Hindlimb muscle (tissue), 1 donor: Measurements from ENCODE around the gene KCNK3. TPM values are rescaled to one million over a fixed set of nuclear protein-coding genes. Genes with fewer than 3 reads are reported as not detected.

Source experiments
- DNase-seq: peaks from one replicate; pipeline ENCODE4 v3.0.0-alpha.2; 2013
- polyA plus RNA-seq: library from polyadenylated mRNA; unstranded; fragments of 120-200 nt; gene quantifications from one replicate; pipeline ENCODE4 v1.2.1, GENCODE V29; 2013; ENCODE audit not compliant: insufficient read length

KCNK3 gene
- polyA plus RNA-seq, 1 donor = 1.5 TPM

- DNase-seq = no peak
Observed at GRCh38 chr2:26691881-26692278, 642 bp upstream of the KCNK3 start.

GRCh38 chr2:26692897-26693849 lies 651 bp downstream of the KCNK3 start:
- DNase-seq = no peak

DNA sequence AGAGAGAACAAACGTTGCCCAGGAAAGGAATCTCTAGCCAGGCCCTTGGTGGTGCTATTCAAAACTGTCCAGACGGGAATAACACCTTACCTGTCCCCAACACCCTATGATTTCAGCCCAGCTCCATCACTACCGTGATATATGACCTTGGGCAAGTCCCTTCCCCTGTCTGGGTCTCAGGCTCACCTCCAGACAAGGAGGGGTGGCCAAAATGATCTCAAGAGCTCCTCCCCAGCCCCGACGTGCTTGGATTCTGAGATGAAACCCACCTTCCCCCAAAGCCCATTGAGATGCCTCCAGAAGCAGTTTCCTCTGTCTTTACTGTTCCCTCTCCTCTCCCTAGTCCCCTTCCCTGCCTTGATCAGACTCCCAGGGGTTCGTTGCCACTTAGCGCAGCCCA lies 1.5 kb downstream of the KCNK3 start:
- no peak for DNase-seq

DNA sequence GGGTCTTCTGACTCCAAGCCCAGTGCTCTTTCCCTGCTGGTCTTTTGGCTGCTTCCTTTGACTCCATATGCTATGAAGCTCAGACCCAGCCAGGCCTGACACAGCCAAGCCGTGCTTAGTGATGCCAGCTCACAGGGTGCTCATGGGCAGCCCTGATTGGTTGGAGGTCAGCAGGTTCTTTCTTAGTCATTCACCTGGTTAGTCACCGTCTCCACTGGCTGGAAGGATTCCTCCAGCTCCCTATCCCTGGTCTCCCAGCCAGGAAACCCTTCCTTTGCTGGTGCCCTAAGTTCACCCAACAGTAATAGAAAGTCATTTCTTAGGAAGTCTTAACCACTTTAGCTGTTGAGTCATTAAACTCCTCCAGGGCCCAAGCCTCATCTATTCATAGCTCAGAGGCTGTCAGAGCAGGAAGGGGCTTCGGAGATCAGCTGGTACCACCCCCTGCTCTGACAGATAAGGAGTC lies 3.9 kb downstream of the KCNK3 start:
- no peak for DNase-seq

DNA sequence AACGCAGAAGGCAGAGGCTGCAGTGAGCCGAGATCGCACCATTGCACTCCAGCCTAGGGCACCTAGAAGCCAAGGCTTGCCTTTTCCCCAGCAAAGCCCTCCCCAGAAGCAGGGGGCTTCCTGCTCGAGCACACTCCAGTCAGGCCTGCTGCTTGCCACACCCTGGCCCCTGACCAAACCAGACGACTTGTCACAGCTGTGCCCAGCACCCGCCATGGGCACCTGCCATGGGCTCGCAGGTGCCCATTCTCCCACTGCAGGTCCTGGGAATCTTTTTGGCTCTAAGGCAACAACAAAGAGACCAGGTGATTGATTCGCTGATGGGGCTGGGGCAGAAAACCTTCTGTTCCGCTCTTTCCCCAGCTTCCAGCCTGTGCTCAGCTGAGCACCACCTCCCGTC lies 4.9 kb downstream of the KCNK3 start:
- DNase-seq = no peak

DNA sequence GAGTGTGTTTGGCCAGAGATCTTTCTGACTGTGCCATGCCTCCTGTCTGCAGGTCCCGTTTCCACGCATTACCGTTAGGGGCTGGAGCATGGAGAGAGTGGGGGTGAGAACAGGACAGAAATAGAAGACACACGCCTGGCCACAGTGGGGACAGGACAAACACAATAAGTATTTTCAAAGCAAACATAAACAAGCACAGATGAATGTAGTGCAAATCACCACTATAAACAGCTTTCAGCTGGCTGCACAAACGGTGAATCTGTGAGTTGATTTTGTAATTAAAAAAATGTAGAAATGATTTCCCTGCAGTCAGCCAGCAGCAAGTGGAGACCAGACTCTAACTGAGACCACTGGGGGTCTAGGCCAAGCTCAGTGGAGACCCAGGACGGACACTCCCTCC lies 6.8 kb downstream of the KCNK3 start:
- DNase-seq = no peak

GRCh38 chr2:26700078-26700477 lies 7.6 kb downstream of the KCNK3 start:
- no peak for DNase-seq

DNA sequence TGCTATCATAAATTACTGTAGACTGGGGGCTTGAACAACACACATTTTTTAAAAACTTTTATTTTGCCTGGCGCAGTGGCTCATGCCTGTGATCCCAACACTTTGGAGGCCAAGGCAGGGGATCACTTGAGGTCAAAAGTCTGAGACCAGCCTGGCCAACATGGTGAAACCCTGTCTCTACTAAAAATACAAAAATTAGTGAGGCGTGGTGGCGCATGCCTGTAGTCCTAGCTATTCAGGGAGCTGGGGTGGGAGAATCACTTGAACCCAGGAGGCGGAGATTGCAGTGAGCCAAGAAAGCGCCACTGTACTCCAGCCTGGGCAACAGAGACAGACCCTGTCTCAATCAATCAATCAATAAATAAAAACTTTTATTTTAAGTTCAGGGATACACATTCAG lies 9.1 kb downstream of the KCNK3 start:
- DNase-seq = no peak

DNA sequence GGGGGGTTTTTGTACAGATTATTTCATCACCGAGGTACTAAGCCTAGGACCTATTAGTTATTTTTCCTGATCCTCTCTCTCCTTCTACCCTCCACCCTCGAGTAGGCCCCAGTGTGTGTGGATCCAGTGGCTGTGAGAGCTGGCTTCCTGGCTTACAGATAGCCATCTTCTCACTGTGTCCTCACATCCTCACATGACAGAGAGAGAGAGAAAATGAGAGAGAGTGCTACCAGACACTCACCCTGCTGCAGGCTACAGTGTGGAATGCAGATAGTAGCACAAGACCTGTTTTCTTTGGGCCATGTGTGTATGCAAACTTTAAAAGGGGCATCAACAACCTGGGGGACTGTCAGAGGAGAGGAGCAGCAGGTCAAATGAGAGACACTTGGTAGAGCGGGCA lies 9.5 kb downstream of the KCNK3 start:
- DNase-seq = no peak

DNA sequence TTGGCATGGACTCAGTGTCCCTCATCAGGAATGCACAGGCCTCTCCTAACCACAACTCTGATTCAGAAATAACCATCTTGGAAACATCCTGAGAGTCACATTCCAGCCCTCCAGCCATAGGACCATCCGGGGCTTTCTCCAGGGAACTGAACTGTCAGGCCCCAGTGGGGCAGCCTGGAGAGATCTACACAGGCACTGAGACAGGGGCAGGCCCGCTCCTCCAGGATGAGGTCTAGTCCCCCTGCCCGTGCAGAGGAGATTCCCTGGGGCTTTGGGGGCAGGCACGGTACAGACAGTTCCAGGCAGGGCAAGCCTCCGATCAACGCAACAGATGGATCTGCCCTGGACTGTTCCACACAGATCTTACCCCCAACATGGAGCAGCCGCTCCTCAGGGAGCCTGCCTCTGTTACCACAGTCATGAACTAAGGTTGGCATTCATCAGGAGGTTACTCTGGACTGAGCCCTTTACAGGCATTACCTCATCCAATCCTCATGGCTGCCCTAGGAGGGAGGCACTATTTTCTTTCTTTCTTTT lies 12.0 kb downstream of the KCNK3 start:
- DNase-seq = no peak

DNA sequence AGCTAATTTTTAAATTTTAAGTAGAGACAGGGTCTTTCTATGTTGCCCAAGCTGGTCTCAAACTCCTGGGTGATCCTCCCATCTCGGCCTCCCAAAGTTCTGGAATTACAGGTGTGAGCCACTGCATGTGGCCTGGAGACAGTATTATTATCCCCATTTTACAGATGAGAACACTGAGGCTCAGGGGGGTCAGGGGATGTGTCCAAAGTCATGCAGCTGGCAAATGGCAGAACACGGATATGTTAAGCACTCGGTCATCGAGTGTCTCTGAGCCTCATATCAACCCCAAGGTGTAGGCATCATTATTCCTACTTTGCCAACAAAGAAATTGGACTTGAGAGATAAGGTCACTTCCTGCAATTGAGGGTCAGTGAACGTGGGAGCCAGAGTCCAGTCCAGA lies 12.6 kb downstream of the KCNK3 start:
- DNase-seq = no peak

DNA sequence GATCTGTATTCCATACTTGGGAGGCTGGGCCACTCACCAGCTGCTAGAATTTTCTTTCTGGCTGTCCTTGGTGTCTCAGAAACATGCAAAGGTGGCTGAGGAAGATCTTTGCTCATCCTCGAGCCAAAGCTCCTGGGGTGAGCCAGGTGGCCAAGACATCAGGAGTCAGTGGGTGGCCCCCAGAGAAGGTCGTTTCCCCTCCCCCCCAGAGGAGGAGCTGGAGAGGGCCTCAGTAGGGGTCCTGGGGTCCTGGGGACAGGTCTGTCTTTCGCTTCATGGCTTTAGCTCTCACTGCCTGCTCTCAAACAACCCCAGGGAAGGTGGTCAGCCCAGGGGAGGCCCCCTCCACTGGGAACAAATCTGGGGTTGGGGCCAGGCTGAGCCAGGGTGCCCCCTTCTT lies 13.6 kb downstream of the KCNK3 start:
- DNase-seq = no peak

DNA sequence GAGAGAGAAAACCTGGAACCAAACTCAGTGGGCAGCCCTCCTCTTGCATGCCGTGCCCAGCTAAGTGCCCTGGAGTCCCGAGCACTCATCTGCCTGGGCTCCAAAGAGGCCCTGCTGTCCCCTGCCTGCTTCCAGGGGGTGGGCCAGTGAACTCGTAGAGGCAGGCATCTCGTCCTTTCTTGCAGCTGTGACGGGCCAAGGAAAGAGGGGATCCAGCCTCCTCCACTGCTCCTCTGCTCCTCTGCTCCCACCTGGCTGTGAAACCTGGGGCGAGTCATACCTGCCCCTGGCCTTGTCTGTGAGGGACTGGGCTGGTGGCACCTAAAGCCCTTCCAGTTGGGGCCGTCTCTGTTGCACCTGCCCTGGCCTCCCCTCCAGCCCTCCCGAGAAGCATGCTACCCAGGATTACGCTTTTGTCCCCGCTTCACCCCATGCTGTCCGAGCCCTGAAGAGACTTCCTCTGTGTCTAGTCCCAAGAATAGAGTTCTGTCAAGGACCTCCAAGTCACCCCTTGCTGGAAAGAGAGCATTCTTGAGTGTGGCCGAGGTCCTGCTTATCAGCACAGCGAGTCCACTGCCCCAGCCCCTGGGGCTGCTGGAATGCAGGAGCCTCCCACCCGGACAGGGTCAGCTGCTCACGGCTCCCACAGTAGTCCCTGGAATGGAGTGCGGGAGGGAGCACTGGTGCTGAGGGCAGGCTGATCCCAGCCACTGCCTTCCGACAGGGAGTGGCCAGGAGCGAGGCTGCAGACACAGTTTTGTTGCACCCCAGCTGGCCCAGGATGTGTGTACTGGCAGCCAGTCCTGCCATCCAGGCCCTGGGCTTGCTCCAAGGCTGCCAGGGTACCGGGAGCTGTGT lies 14.3 kb downstream of the KCNK3 start:
- DNase-seq = no peak

GRCh38 chr2:26707747-26708146 lies 15.2 kb downstream of the KCNK3 start:
- no peak for DNase-seq

DNA sequence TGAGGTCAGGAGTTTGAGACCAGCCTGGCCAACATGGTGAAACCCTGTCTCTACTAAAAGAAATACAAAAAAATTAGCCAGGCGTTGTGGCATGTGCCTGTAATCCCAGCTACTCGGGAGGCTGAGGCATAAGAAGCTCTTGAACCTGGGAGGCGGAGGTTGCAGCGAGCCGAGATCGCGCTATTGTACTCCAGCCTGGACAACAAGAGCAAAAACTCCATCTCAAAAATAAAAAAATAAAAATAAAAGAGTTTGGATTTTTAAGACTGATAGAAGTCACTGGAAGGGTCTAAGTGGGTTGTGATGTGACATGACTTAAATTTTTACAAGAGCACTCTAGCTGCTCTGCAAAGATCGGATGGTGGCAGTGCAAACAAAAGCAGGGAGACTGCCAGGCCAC lies 15.9 kb downstream of the KCNK3 start:
- no peak for DNase-seq

DNA sequence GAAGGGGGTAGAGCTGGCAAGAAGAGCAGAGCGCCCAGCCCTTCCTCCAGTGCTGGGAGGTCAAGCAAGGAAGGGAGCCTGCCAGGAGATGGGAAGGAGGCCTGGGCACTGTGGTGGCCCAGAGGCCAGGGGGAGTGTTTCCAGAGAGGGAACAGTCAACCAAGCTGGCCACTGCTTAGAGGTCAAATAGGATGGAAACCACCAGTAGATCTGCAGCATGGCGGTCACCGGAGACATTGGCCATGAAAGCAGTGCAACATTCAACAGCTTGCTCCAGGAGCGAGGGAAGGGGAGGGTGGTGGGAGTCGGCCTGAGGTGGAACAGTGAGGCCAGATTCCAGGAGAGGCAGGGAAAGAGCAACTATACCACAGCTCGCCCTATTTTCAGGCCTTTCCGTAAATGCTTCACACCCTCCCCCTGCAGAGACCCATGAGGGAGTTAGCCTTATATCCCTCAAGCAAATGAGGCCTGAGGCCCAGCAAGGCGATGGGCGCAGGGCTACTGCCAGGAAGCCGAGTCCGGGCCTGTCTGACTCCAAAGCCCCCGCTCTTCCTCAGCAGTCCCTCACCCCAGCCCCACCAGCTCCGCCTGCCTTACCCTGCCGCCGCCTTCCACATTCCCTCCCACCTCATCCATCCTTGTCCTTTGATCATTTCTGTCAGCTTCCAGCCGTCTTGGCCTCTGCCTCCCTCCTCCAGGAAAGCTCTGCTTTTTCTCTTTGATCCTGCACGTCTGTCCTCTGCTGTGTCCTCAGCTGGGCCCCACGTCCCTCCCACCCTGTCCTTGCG lies 17.0 kb downstream of the KCNK3 start:
- no peak for DNase-seq

- DNase-seq = no peak
Observed at GRCh38 chr2:26710145-26710544, 17.6 kb downstream of the KCNK3 start.

GRCh38 chr2:26710743-26711456 lies 18.4 kb downstream of the KCNK3 start:
- DNase-seq = no peak

- no peak for DNase-seq
Observed at GRCh38 chr2:26711457-26712161, 19.1 kb downstream of the KCNK3 start.

DNA sequence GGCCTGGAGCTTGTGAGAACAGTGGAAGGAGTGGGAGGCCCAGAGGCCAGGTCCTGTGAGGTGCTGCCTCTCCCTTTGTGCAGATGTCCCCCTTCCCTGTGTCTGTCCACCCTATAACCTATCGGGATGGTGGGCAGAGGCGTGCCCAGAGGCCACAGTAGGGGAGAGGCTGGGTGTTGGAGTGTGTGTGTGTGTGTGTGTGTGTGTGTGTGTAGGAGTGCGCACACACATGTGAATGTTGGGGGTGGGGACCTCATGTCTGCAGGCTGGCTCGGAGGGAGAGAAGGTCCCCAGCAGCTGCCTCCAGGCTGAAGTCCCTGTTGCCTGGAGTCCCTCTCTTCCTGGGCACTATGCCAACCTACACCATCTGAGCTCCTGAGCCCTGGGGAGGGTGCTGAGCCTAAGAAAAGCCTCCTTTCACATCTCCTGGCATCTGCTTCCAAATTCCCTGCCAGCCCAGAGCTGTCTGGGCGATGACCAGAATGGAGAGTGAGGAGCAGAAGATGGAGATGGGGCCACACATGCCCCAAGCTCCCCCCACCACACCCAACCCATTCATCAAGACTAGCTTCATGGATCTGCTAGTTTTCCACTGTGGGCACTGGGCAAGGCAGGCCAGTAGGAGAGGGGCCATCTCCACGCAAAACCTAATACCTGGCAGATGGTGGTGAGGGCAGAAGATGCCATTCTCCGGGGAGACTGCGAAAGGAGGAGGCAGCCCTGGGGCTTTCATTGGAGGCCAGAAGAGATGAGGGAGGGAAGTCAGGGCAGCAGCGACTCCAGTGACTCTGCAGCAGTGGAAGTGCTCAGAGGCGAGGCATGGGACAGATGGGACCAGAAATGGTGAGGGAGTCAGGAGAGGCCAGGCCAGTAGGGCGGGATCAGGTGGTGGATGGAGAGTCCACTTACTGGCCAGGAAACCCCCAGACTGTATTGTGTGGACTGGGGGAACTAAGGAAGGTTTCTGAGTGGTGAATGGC lies 20.3 kb downstream of the KCNK3 start:
- DNase-seq = no peak
